Measurements from ENCODE around the gene OR1C1.
"Not testable (repeated sequence)": the region's sequence is repeated elsewhere in the genome, so short reads cannot be mapped to it uniquely, and the experiment has no call there.

Gene OR1C1

DNA sequence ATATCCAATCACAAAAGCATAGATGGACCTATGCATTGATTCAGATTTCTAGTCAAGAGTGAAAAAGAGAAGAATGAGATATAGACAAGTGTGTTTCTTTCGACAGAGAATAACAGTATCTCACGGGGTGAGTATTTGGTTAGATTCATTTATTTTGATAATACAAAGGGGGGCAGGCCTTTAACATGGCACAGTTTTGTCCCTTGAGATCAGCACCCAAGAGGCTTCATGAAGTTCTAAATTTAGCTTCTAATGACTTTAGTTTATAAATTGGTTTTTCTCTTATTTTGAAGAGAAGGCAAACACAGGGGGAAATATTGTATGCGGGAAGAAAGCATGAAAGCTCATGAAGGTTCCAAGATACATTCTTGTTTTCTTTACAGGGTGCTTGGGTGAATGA is at the start of gene OR1C1:
Gene OR1C1, minus strand, starts transcription at position 101 of the 400 bp plus-strand sequence. CDS start 2,150 bp downstream, outside the sequence.
- no peak for DNase-seq

DNA sequence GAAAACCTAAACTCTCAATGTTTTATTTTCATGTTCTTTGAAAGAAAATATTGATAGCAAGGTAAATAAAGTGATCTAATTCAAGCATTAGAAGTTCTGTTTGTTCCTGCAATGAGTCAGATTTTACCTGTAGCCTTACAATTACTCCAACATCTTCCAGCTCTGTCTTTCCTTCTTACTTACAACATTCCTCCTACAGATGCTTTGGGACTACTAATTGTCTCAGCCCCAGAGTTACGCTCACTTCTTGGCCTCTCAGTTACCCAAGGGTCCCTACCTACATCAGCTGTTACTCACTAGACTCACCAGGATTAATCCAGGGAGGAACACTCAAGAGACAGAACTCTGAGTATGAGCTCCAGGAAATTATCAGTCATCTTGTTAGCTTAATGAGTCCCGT is 37.2 kb upstream of the OR1C1 start:
- DNase-seq, result no peak

DNA sequence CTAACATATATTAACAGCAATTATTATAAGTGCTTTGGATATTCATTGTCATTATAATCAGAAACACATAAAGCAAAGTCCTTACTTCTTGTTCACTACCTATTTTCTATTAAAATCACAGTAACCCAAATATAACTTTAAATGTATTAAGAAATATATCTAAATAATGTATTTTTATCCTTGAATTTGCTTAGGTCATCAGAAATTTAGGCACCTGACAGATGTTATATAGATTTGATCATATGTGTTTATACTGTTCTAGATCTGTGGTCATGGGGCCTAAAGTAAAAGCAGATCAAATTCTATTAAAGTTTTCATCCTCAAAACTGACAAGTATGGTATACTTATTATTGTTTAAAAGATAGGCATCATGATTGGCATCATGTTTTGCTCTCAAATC is 9.2 kb upstream of the OR1C1 start:
- no peak for DNase-seq

GRCh38 chr1:247754311-247754710 is 6.0 kb downstream of the OR1C1 start:
- not testable (repeated sequence) for DNase-seq

DNA sequence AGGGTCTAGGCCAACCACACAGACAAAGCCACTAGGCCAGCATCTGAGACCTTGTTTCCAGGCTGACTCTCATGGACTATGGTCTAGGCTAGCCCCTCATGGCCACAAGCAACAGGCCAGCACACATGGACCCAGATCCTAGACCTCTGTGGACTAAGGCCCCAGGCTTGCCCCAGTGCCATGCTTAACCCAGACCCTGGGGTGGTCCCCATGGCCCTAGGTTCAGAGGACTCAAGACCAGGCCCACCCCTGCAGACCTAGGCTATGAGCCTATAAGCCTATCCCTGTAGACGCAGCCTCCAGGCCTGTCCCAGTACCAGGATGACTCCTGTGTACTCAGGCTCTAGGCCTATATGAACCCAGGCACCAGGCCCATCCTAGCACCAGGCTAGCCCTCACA is 10.5 kb downstream of the OR1C1 start:
- DNase-seq, result no peak

DNA sequence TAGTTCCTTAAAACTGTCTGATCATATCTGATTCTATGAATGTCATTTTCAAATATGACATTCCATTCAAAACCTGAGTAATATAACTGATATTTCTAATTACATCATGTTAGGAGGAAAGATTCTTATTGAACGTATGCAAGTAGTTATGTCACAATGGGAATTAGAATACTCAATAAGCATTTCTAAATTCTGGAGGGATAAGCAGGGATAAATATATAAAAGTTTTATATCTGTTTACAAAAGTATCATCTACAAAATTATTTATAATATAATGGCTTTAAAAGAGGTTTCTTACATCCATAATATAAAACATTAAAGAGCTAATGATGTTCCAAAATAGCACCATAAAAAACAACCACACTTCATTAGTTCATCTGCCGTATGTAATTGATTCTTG is 12.3 kb downstream of the OR1C1 start, which contains the start of gene OR14A2:
Gene OR14A2, minus strand, starts transcription at position 101 of the 400 bp plus-strand sequence.
- no peak for DNase-seq

DNA sequence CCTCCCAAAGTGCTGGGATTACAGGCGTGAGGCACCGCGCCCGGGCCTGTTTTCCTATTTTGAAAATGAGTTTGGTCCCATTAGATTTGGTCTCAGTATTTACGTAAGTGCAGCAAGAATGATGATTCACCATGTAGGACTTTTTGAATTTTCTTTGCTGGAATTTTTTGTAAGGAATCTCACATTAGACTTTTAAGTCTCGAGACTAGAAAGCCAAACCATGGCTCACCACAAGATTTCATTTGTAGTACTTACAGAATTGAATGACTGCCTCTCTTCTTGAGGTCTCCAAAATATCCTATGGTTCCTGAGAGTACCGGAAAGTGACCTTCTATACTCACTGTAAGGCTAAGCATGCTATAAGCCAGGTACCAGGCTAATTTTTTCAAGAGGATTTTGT is 12.7 kb downstream of the OR1C1 start:
- DNase-seq, result no peak

DNA sequence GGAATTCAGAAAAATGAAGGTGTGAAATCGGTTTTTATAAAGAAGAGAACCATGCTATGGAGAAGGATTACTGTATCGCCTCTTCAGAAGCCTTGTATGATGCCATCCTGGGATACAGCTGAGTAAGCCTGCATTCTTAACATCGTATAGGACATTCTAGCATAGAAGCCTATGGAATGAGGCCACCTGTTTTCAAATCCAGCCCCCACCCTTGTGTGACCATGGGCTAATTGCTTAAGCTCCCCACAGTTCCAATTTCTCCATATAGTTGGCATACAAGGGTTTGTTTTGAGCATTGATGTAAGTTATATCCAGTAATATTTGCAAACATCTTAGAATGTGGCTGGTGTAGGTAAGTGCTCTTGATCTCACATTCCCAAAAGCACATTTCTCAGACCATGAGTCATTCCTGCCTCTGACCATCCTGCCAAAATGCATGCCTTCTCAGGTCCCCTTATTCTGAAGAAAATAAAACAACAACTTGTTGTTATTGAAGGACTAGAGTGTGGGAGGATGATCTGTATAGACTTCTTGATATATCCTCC is 13.9 kb downstream of the OR1C1 start:
- DNase-seq, result no peak

GRCh38 chr1:247742215-247742760 is 18.1 kb downstream of the OR1C1 start:
- not testable (repeated sequence) for DNase-seq

DNA sequence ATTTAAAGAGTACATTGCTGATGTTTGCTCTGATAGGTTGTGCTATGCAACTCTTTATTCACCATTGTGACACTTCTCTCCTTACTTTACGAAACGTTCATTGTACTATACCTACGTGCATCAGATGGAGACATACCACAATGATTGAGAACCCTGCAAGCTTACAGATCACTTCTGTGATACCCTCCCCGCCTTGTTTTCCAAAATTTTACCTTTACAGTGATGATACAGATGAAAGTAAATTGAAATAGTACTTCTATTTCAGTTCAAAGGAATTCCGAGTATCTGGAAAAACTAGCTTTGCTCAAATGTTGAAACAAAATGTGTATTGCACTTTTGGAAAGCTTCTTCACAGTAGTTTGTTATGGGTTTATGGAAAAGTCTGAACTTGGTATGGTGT is 18.6 kb downstream of the OR1C1 start:
- no peak for DNase-seq

DNA sequence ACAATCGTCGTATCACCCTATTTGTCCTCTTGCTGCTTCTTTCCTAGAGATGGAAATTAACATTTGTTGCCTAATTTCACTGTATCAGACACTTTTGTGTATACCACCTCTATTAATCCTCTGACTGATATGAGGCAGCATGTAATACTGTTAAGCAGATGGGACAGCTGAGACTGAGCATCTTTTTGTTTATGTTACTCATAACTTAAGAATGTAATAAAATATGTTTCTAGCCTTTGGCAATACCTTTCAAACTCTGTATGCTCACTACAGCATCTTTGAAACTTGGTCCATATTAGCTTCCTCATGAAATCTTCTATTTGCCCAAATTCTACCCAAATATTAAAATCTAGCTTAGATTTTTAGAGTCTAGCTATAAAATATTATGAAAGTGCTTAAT is 19.6 kb downstream of the OR1C1 start:
- DNase-seq, result no peak

DNA sequence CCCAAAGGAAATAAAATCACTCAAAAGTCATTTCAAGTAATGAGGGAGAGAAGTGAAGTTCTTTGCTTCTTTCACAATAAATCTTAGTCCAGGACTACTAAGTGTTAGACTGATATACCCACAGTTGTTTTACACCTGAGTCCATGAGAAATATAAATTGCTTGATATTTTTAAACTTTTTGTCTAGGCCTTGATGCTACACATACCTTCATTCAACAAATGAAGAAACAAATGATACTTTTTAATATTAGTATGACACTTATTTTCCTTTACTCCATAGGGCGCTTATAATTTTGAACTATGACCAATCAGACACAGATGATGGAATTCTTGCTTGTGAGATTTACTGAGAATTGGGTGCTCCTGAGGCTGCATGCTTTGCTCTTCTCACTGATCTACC is 22.0 kb downstream of the OR1C1 start, which contains the start of gene OR14K1:
Gene OR14K1, plus strand, starts transcription at position 301 of the 400 bp plus-strand sequence. Its CDS starts 0 bp downstream, at position 301.
- DNase-seq, result no peak

GRCh38 chr1:247721222-247721621 is 39.1 kb downstream of the OR1C1 start:
- no peak for DNase-seq

DNA sequence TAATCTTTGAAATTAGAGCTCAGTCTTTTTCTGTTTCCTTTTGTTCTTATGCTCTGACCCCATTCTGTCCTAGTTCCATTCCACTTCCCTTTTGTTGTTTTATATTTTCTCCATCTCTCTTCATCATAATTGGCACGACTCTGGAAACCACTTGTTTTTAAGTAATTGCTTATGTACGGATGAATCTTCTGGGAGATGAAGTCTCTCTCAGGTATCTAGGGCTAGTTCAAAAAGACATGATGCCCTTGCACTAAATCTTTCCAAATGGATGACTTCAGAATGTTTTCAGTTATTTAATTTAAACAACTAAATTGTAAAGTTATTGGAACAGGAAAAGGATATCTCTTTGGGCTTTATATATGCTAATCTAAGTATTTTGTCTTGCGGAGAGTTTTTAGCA is 43.8 kb downstream of the OR1C1 start, which contains the start of gene OR6F1:
Gene OR6F1, minus strand, starts transcription at position 101 of the 400 bp plus-strand sequence. CDS start 3,891 bp downstream, outside the sequence.
- no peak for DNase-seq

DNA sequence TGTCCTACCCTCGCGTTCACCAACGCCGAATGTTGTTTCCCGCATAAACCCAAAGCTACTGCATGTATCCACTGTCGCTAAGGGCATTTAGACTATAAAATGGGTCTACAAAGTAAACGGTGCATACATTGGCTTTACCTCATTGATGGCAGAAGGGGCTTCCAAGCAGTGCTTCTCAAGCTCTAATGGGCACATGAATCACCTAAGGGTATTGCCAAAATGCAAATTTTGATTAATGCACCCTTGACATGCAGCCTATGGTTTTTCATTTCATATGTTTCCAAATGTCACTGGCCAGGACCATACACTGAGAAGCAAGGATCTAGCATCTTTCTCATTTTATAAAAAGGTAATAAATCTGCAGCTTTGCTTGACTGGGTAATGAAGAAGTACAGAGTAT is 46.6 kb downstream of the OR1C1 start:
- no peak for DNase-seq

- DNase-seq, result not testable (repeated sequence)
These were observed 49.7 kb downstream of the OR1C1 start for GRCh38 chr1:247710681-247711080.
